Colonic mucosa (tissue), 4 donors: Measurements from ENCODE around the gene CAMTA1. TPM values are rescaled to one million over a fixed set of nuclear protein-coding genes. Genes with fewer than 3 reads are reported as not detected.

ENCODE experiments used
- DNase-seq: peaks from one replicate; pipeline ENCODE4 v3.0.0-alpha.2; 2020
- H3K27ac ChIP-seq: fragments of 200-600 bp; one replicate; pipeline ENCODE4 v1.8.0; 2021
- H3K27me3 ChIP-seq: fragments of 200-600 bp; one replicate; pipeline ENCODE4 v1.8.0; 2021
- H3K36me3 ChIP-seq: fragments of 200-600 bp; one replicate; pipeline ENCODE4 v1.8.0; 2021
- H3K4me1 ChIP-seq: fragments of 200-600 bp; one replicate; pipeline ENCODE4 v1.8.0; 2021; ENCODE audit warnings: mild to moderate bottlenecking
- H3K4me3 ChIP-seq: fragments of 200-600 bp; one replicate; pipeline ENCODE4 v1.8.0; 2021
- H3K9ac ChIP-seq, 2 donors: one replicate each; pipeline ENCODE4 v1.7.0; 2013; ENCODE audit warnings: control low read depth in 2 of 2, low read depth in 2 of 2, low read length in 2 of 2
- H3K9me3 ChIP-seq: fragments of 200-600 bp; one replicate; pipeline ENCODE4 v1.8.0; 2021
- CTCF ChIP-seq: fragments of 200-600 bp; IDR thresholded peaks from one replicate; pipeline ENCODE4 v1.8.0; 2022; ENCODE audit warnings: antibody characterized with exemption, mild to moderate bottlenecking
- intact Hi-C: fragments of 100-400 bp; cut with DNase I; formaldehyde crosslinking; loops from one replicate; pipeline ENCODE4 v1.14.1; 2022
- total RNA-seq, 2 donors: library from RNA; stranded (reverse); fragmentation: NEBNext Ultra II Directional in 1 of 2; extraction: Animal tissue kit (Norgen Biotek cat#: 25700) in 1 of 2; gene quantifications; one replicate each; pipeline ENCODE4 v1.2.1, GENCODE V29; 2021
- donor health status: healthy.
- donor health status: DM: no; HTN: no; CAD: no.
- donor health status: DM: no; HTN: no; CAD: no.

CAMTA1 gene
- total RNA-seq, 2 donors from 2014 or later = 76.8 to 92.8 TPM

DNA sequence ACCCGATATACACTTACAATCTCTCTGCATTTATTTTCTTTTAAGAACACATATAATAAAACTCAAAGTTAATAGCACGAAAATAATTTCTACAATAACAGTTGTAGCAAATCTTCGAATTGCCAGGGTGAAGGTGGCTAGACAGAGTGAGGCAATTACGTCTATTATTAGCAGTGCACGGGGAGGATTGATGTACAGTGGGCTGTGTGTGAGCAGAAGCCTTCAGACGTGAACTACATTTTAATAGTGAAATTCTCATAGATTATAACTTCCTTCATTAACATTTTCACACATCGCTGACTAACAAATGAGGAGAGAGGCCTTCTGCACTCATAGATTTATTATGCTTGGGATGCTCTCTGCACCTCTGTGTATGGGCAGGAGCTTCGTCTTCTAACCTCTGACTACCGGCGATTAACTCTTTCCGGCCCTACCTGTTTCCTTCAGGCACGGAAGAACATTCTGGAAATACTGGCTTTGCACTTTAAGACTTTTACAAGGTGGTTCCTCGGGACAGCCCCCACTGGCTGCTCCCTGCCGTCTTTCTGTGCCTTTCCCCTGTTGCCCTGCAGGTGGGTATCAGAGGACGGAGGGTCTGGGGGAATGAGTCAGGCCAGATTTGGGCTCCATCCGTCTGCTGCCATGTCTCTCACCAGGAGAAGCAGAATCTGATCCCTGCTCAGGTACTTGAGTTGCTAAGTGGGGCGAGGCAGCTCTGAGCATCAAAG is 200.5 kb downstream of the CAMTA1 start:
- no peak for TF ChIP-seq CTCF
- Histone ChIP-seq H3K27me3 (no peaks in the 10 kb centered on the region), H3K9me3 (no peaks in the 10 kb centered on the region), H3K36me3 (no peaks in the 10 kb centered on the region), H3K9ac (no peak overlapping the region), H3K4me1 (no peaks in the 10 kb centered on the region), H3K27ac (no peak overlapping the region), H3K4me3 (no peak overlapping the region)
- no peak for DNase-seq
- intact Hi-C loops = no loop called here

DNA sequence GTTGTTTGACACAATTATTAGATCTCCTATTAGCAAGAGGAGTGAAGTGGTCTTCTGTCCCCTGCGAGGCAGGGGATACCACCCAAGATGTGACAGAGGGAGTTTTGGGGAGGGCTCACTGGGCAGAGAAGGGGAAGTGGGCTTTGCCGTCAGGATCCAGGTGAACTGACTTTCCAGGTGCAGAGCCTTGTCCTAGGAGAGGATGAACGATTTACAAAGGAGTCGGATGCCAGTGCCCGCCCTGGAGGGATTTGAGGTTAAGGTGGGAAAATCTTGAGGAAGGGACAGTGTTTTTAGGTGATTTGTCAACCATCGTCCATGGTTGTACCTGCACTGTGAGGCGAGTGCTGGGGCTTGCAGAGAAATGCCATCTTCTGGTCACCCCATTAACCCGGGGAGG is 201.0 kb downstream of the CAMTA1 start:
- DNase-seq = no peak
- Histone ChIP-seq H3K36me3 (no peaks in the 10 kb centered on the region), H3K27me3 (no peaks in the 10 kb centered on the region), H3K9ac (no peak overlapping the region), H3K4me1 (no peaks in the 10 kb centered on the region), H3K27ac (no peak overlapping the region), H3K9me3 (no peaks in the 10 kb centered on the region), H3K4me3 (no peak overlapping the region)
- TF ChIP-seq CTCF = no peak
- intact Hi-C loops = no loop called here

DNA sequence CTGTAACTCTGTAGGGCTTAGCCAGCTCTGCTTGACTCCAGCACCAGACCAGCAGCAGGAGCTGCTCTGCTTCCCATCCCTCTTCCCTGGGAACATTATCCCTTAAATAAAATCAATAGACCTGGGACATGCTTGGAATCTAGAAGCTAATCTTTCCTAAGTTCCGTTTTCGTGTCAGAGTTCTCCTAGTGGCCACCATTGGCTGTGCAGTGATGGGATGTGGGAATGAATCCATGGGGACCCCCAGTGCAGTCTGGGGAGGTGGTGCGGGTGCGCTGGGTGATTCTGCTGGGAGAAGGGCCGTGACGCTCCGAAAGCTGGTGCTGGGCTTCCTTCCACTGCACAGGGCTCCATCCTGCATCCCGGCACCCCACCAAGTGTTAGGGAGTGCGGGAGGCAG is 202.7 kb downstream of the CAMTA1 start:
- H3K9ac ChIP-seq = no peak overlapping the region
- DNase-seq = no peak
- H3K4me1 ChIP-seq = no peaks in the 10 kb centered on the region
- H3K4me3 ChIP-seq = no peak overlapping the region
- no peaks in the 10 kb centered on the region for H3K36me3 ChIP-seq
- no peaks in the 10 kb centered on the region for H3K9me3 ChIP-seq
- no peak for TF ChIP-seq CTCF
- intact Hi-C loops = no loop called here
- no peaks in the 10 kb centered on the region for H3K27me3 ChIP-seq
- no peak overlapping the region for H3K27ac ChIP-seq

DNA sequence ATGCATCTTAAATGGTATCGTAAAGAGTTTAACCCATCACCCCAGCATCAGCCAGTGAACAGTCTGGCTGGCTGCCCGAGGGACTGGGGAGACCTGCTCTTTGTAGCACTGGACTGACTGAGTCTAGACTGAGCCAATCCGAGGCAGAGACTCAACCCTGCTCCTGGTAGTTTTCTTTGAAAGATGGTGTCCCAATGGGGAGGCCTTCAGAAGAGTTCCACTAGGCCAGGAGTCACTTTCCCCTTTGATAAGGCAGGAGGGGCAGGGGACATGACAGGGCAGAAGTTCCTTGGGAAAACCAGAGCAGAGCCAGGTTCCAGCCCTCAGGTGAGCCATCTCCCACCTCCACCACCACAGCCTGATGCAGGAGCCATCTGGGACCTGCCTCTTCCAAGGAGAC is 203.5 kb downstream of the CAMTA1 start:
- Histone ChIP-seq H3K36me3 (no peaks in the 10 kb centered on the region), H3K4me1 (no peaks in the 10 kb centered on the region), H3K27me3 (no peaks in the 10 kb centered on the region), H3K9me3 (no peaks in the 10 kb centered on the region), H3K9ac (no peak overlapping the region), H3K27ac (no peak overlapping the region), H3K4me3 (no peak overlapping the region)
- intact Hi-C loops = no loop called here
- no peak for TF ChIP-seq CTCF
- no peak for DNase-seq

DNA sequence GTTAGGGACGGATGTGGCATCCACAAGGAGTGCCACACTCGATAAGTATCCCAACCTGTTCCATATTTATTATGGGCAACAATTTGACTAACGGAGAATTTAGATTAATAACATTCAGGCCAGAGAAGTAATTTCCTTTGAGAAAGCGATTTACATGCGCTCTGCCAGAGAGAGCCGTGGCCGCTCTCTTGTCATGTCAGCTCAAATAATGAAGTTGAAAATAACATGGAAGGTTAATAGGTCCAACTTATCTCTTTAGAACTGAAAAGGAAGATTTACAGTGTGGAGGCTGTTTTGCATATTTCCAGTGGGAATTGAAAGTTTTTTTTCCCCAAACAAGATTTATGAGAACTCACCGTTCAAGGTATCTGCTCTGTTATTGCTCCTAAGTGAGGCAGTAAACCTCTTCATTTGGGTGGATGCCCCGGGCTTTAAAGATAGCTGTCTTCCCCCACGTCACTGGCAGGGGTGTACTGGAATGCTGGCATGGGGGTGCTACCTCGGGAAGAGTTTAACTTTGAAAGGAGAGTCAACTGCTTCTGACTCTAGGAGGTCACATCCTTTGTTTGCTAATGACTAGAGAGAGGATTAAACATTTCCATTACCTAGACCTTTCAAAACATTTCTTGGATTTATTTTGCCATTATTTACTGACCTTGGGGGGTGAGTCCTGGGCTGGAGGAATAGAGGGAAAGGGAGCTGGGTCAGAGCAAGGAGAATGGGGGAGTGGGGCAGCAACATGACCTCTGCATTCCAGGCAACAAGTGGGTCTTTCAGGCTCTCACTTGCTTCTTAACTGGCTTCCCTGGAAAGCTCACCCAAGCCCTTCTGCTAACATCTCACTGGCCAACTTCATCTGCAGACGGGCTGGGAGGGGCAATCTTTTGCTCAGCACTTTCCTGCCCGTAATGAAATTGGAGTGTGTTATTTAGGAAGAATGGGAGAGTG is 204.2 kb downstream of the CAMTA1 start:
- intact Hi-C loops = no loop called here
- no peaks in the 10 kb centered on the region for H3K36me3 ChIP-seq
- H3K9me3 ChIP-seq = no peaks in the 10 kb centered on the region
- no peaks in the 10 kb centered on the region for H3K4me1 ChIP-seq
- no peak overlapping the region for H3K4me3 ChIP-seq
- no peak for TF ChIP-seq CTCF
- no peak for DNase-seq
- H3K9ac ChIP-seq = no peak overlapping the region
- no peaks in the 10 kb centered on the region for H3K27me3 ChIP-seq
- no peak overlapping the region for H3K27ac ChIP-seq
